Transverse colon (tissue), 4 donors: ENCODE results near the gene PRR3. TPM values are rescaled to one million over a fixed set of nuclear protein-coding genes. Genes with fewer than 3 reads are reported as not detected.

Experiments used
- DNase-seq: peaks from one replicate; pipeline ENCODE4 v3.0.0-alpha.2; 2019
- H3K27ac ChIP-seq, 4 donors: fragments of 200-600 bp; sonication (generic); 2 replicates each; pipeline ENCODE4 v1.5.1; 2016 to 2018; ENCODE audit warnings: inconsistent platforms in 4 of 4
- H3K27me3 ChIP-seq: fragments of 200-600 bp; sonication (generic); 2 replicates; pipeline ENCODE4 v1.5.1; 2017; ENCODE audit warnings: inconsistent platforms
- H3K36me3 ChIP-seq, 4 donors: fragments of 200-600 bp; sonication (generic); 2 replicates each; pipeline ENCODE4 v1.5.1; 2017 to 2019; ENCODE audit warnings: inconsistent platforms in 4 of 4
- H3K4me1 ChIP-seq, 4 donors: fragments of 200-600 bp; sonication (generic); 2 replicates each; pipeline ENCODE4 v1.5.1; 2017 to 2020; ENCODE audit warnings: inconsistent platforms in 4 of 4
- H3K4me3 ChIP-seq, 4 donors: fragments of 200-600 bp; sonication (generic); 1 replicate in 1 of 4; 2 replicates in 3 of 4; pipeline versions ENCODE4 v1.5.1 to v1.6.1; 2017 to 2019; ENCODE audit warnings: inconsistent platforms in 4 of 4
- H3K9me3 ChIP-seq, 2 donors: fragments of 200-600 bp; sonication (generic); 2 replicates each; pipeline ENCODE4 v1.5.1; 2017 to 2019; ENCODE audit warnings: inconsistent platforms in 2 of 2
- EP300 ChIP-seq: sonication (generic); formaldehyde crosslinking; IDR thresholded peaks from one replicate; pipeline ENCODE4 v1.6.1; 2017; ENCODE audit warnings: antibody characterized with exemption, low read depth
- POLR2A ChIP-seq: fragments of 450-650 bp; IDR thresholded peaks from one replicate; pipeline ENCODE4 v1.6.1; 2016; ENCODE audit warnings: antibody characterized with exemption, mild to moderate bottlenecking, moderate library complexity
- POLR2AphosphoS5 ChIP-seq, 3 donors: sonication (generic); formaldehyde crosslinking; IDR thresholded peaks; one replicate each; pipeline ENCODE4 v1.6.1; 2016; ENCODE audit warnings: antibody characterized with exemption in 3 of 3
- WGBS, 2 donors: methylation state at CpG; one replicate each; pipeline ENCODE4 v1.1.5; 2018; ENCODE audit warnings: low coverage in 1 of 2; 5-methylcytosine and 5-hydroxymethylcytosine counted together
- in situ Hi-C, 4 donors: fragments of 200-750 bp; cut with MboI; loops; one replicate each; pipeline versions ENCODE4 v1.15.0 to v1.15.1; 2017; ENCODE audit warnings: low sequenced_read_pairs in 3 of 4, low pct_ligation_motif_present in 1 of 4, low pct_unique_long_range_greater_than_20kb in 1 of 4
- intact Hi-C: fragments of 100-400 bp; cut with DNase I; formaldehyde crosslinking; loops from one replicate; pipeline ENCODE4 v1.15.1; 2023; ENCODE audit warnings: low total_unique reads
- total RNA-seq, 4 donors: library from RNA; depleted of rRNA; stranded (reverse); fragments of >200 nt; gene quantifications; one replicate each; pipeline ENCODE4 v1.1.0, GENCODE V29; 2016
- TF ChIP-seq, protein P1 (sequence below), 5 experiments: fragments of 200-600 bp in 3 of 5; fragments of 450-650 bp in 2 of 5; sonication (generic) in 3 of 5; IDR thresholded peaks; 1 replicate in 2 of 5; 2 replicates in 3 of 5; pipeline ENCODE4 v1.5.1; 2016 to 2017; ENCODE audit warnings: antibody characterized with exemption in 5 of 5, inconsistent platforms in 3 of 5, mild to moderate bottlenecking in 2 of 5, moderate library complexity in 1 of 5

The PRR3 gene
- total RNA-seq, 4 donors from 2014 or later, result 2.2 to 10.1 (median 5.0) TPM

DNA sequence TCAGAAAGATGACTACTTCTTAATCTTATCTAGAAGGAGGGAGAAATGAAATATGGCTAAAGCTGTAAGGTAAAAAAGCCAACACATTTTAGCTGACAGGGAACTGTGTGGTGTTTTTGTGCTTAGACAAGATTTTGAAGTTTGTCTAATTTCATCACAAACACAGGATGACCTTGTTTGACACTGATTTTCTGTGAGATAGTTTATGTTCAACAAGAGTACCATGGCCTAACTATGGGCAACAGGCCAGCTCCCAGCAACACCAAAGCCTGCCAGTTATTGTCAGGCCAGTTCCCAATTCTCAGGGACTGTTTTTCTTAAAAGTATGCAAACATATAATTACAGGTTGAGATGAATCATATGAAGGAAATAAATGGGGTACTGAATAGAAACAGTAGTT, 8.7 kb downstream of the PRR3 start:
- H3K36me3 ChIP-seq, result peaks cover 0 to 12% (median 4%) of the 10 kb centered on the region in 4 donors
- peaks cover 8 to 20% (median 9%) of the 10 kb centered on the region in 4 donors for H3K4me1 ChIP-seq
- H3K27ac ChIP-seq, result no peak overlapping the region
- no peaks in the 10 kb centered on the region for H3K27me3 ChIP-seq
- TF ChIP-seq POLR2A (no peak), EP300 (no peak), POLR2AphosphoS5 (IDR thresholded peaks at IDR 0.05) (no peak)
- TF ChIP-seq, protein P1, sequence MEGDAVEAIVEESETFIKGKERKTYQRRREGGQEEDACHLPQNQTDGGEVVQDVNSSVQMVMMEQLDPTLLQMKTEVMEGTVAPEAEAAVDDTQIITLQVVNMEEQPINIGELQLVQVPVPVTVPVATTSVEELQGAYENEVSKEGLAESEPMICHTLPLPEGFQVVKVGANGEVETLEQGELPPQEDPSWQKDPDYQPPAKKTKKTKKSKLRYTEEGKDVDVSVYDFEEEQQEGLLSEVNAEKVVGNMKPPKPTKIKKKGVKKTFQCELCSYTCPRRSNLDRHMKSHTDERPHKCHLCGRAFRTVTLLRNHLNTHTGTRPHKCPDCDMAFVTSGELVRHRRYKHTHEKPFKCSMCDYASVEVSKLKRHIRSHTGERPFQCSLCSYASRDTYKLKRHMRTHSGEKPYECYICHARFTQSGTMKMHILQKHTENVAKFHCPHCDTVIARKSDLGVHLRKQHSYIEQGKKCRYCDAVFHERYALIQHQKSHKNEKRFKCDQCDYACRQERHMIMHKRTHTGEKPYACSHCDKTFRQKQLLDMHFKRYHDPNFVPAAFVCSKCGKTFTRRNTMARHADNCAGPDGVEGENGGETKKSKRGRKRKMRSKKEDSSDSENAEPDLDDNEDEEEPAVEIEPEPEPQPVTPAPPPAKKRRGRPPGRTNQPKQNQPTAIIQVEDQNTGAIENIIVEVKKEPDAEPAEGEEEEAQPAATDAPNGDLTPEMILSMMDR (IDR thresholded peaks at IDR 0.05), result no peak
- no peak for DNase-seq
- H3K9me3 ChIP-seq, result no peaks in the 10 kb centered on the region
- H3K4me3 ChIP-seq, result no peak overlapping the region
- intact Hi-C loops, result no loop called here
- in situ Hi-C loops, result no loop called here

DNA sequence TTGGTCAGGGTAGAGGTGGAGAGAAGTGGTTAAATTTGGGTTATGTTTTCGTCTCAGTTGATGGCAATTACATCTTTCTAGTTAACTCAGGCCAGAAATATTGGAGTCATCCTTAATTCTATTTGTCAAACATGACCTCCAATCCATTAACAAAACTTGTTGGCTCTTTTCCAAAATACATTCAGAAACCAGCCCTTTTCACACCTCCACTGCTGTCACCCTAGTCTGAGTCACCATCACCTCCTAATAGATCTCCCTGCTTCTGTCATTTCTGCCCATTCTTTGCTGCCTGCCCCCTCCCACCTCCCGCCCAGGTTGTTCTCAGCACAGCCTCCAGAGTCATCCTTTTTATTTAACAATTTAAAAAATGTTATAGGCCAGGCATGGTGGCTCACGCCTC, 11.2 kb downstream of the PRR3 start:
- Histone ChIP-seq H3K36me3 (no peaks in the 10 kb centered on the region), H3K4me3 (no peak overlapping the region), H3K27me3 (no peaks in the 10 kb centered on the region), H3K27ac (no peak overlapping the region), H3K9me3 (no peaks in the 10 kb centered on the region), H3K4me1 (peaks cover 20 to 37% (median 24%) of the 10 kb centered on the region in 4 donors)
- in situ Hi-C loops (no loop called here), intact Hi-C loops (no loop called here)
- DNase-seq, result no peak
- TF ChIP-seq, protein P1 (IDR thresholded peaks at IDR 0.05), result no peak
- no peak for TF ChIP-seq EP300
- TF ChIP-seq POLR2AphosphoS5 (IDR thresholded peaks at IDR 0.05), result no peak
- no peak for TF ChIP-seq POLR2A
- WGBS, 2 donors, result 55 to 100% methylated on average over 2 to 3 of the region's 3 CpGs

DNA sequence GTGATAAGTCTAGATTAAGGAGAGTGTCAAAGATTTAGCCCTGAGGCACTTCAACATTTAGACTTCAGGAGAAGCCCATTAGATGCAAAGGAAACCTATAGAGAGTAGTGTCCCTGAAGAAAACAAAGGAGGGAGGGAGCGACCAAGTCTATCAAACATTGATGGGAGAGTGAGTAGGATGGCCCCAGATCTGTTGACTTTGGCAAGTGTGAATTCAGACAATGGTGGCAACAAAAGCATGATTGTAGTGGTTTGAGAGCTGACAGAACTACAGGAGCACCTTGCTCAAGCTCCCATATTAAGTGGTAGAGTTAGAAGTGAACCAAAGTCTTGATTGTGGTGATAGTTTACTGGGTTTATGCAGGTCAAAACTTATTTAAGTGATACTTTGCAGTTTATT, 13.2 kb downstream of the PRR3 start:
- WGBS, 2 donors, result 47 to 60% methylated on average over 1 of the region's 1 CpG
- H3K4me3 ChIP-seq, result peak overlapping the region in 3 of 4 donors; percentile 51 to 79 (median 51)
- in situ Hi-C loops, result no loop called here
- peak overlapping the region; percentile 82 to 96 (median 91) for H3K27ac ChIP-seq
- no peaks in the 10 kb centered on the region for H3K9me3 ChIP-seq
- peaks cover 20 to 36% (median 30%) of the 10 kb centered on the region in 4 donors for H3K4me1 ChIP-seq
- TF ChIP-seq POLR2AphosphoS5 (IDR thresholded peaks at IDR 0.05) (no peak), POLR2A (no peak), EP300 (no peak)
- TF ChIP-seq, protein P1 (IDR thresholded peaks at IDR 0.05), result no peak
- intact Hi-C loops, result no loop called here
- H3K36me3 ChIP-seq, result no peaks in the 10 kb centered on the region
- no peaks in the 10 kb centered on the region for H3K27me3 ChIP-seq
- DNase-seq, result no peak

DNA sequence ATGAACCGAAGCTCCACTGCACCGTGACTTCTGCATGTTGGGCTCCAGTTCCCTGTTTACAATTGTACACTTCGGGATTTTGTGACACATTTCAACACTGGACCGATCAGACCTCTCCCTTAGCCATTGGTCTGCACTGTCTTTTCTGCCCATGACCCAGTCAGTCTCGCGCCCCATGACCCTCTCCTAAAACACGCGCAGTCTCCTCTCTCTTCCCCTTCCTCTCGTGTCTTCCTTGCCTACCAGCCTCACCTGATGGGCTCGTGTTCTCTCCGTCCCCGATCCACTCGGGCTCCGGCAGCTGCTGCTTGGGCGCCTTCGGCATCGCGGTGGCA, 13.6 kb downstream of the PRR3 start:
- H3K4me3 ChIP-seq, result peak overlapping the region; percentile 38 to 79 (median 51)
- no peaks in the 10 kb centered on the region for H3K27me3 ChIP-seq
- WGBS, 2 donors, result 0 to 2% methylated on average over 3 to 18 of the region's 18 CpGs
- DNase-seq, result no peak
- no peaks in the 10 kb centered on the region for H3K9me3 ChIP-seq
- intact Hi-C loops, result no loop called here
- H3K4me1 ChIP-seq, result peaks cover 20 to 36% (median 30%) of the 10 kb centered on the region in 4 donors
- TF ChIP-seq, protein P1 (IDR thresholded peaks at IDR 0.05), result no peak
- no peak for TF ChIP-seq EP300
- no peak for TF ChIP-seq POLR2AphosphoS5 (IDR thresholded peaks at IDR 0.05)
- no peak for TF ChIP-seq POLR2A
- H3K27ac ChIP-seq, result peak overlapping the region; percentile 82 to 96 (median 91)
- H3K36me3 ChIP-seq, result no peaks in the 10 kb centered on the region
- in situ Hi-C loops, result no loop called here
